ENCODE data around the gene HOXC13.

Gene HOXC13

GRCh38 chr12:53994009-53994263 is 55.3 kb downstream of the HOXC13 start:
- peak overlapping the region; percentile 96 for H3K4me3 ChIP-seq (ENCODE audit: low read depth, low read length)
- no peak for TF ChIP-seq CTCF (IDR thresholded peaks at IDR 0.05; ENCODE audit: insufficient read depth, low read length, missing control alignments)
- DNase-seq (ENCODE audit: low read depth, low spot score): no peak
- ChIA-PET CTCF (interaction anchor here (1.4 to 6.4 kb wide), 5 partner anchors 9 to 221 kb away, joined by 13 to 88 read pairs (median 77); partner anchors contain the start of genes HOXC10 and HOXC8), POLR2A (interaction anchor here (0.7 to 3.8 kb wide), 3 partner anchors 9 to 365 kb away, joined by 3 to 20 read pairs (median 4); partner anchors contain the start of genes HOXC10 and HOXC8)

GRCh38 chr12:53994264-53995001 is 55.8 kb downstream of the HOXC13 start:
- H3K4me3 ChIP-seq (ENCODE audit: low read depth, low read length): peak overlapping the region; percentile 96
- no peak for TF ChIP-seq CTCF (IDR thresholded peaks at IDR 0.05; ENCODE audit: insufficient read depth, low read length, missing control alignments)
- ChIA-PET POLR2A (interaction anchor here (0.6 to 3.8 kb wide), 5 partner anchors 9 to 228 kb away, joined by 3 to 20 read pairs (median 3); partner anchors contain the start of genes HOXC10 and HOXC8), CTCF (interaction anchor here (1.3 to 20.0 kb wide), 10 partner anchors 8 to 220 kb away, joined by 4 to 756 read pairs (median 42); partner anchors contain the start of genes HOXC10 and HOXC8)
- DNase-seq (ENCODE audit: low read depth, low spot score): no peak

DNA sequence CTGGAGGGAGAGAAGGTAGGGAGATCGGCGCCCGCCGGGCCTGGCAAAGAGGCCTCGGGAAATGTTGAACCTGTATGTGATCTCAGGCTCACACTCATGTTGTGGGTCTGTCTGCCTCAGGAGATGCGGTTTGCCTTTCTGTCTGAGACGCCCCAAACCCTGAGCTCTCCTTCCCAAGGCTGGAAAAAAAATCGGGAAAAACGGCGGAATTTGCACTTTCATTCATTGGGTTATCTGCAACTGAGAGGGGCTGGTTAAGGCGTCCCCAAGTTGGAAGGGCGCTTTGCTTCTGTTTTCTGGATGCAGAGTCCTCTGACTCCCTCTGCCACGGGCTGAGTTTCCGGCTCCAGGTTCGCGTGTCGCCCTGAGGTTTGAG is 56.4 kb downstream of the HOXC13 start:
- TF ChIP-seq CTCF (IDR thresholded peaks at IDR 0.05; ENCODE audit: insufficient read depth, low read length, missing control alignments): no peak
- peak overlapping the region; percentile 96 for H3K4me3 ChIP-seq (ENCODE audit: low read depth, low read length)
- DNase-seq (ENCODE audit: low read depth, low spot score): no peak
- ChIA-PET POLR2A (interaction anchor here (0.6 to 2.5 kb wide), 7 partner anchors 8 to 227 kb away, joined by 3 to 12 read pairs (median 4); partner anchors contain the start of gene HOXC10), CTCF (interaction anchor here (1.3 to 20.0 kb wide), 7 partner anchors 8 to 220 kb away, joined by 4 to 756 read pairs (median 6); partner anchors contain the start of genes HOXC10 and HOXC8)

- POLR2A ChIA-PET: interaction anchor here (0.8 to 2.5 kb wide), 9 partner anchors 8 to 227 kb away, joined by 3 to 12 read pairs (median 4); partner anchors contain the start of gene HOXC10
- no peak for TF ChIP-seq CTCF (IDR thresholded peaks at IDR 0.05; ENCODE audit: insufficient read depth, low read length, missing control alignments)
- H3K4me3 ChIP-seq (ENCODE audit: low read depth, low read length): peak overlapping the region; percentile 96
- CTCF ChIA-PET: interaction anchor here (1.0 to 20.0 kb wide), 8 partner anchors 9 to 219 kb away, joined by 4 to 756 read pairs (median 6); partner anchors contain the start of genes HOXC10 and HOXC8
- no peak for DNase-seq (ENCODE audit: low read depth, low spot score)
Measured at GRCh38 chr12:53995378-53996239, 57.0 kb downstream of the HOXC13 start.

Data from AG04449 (cell line).